Measurements from ENCODE around the gene ARID3A.

ARID3A gene

GRCh38 chr19:963486-963951 is 37.7 kb downstream of the ARID3A start:
- no peak for DNase-seq (ENCODE audit: low spot score)

- DNase-seq (ENCODE audit: low spot score) = no peak
These were observed 38.3 kb downstream of the ARID3A start for GRCh38 chr19:964116-964520.

GRCh38 chr19:964761-965694 is 39.2 kb downstream of the ARID3A start:
- no peak for DNase-seq (ENCODE audit: low spot score)

GRCh38 chr19:966485-967088 is 40.8 kb downstream of the ARID3A start:
- DNase-seq (ENCODE audit: low spot score) = no peak

- DNase-seq (ENCODE audit: low spot score) = no peak
These were observed 44.9 kb downstream of the ARID3A start for GRCh38 chr19:970695-971094.

- DNase-seq (ENCODE audit: low spot score) = no peak
These were observed 46.0 kb downstream of the ARID3A start for GRCh38 chr19:971795-972194.

- DNase-seq (ENCODE audit: low spot score) = no peak
These were observed 46.4 kb downstream of the ARID3A start for GRCh38 chr19:972281-972680.

GRCh38 chr19:973726-974563 is 48.1 kb downstream of the ARID3A start:
- DNase-seq (ENCODE audit: low spot score) = no peak

- DNase-seq (ENCODE audit: low spot score) = no peak
These were observed 48.9 kb downstream of the ARID3A start for GRCh38 chr19:974564-975257.

GRCh38 chr19:976476-976875 is 50.6 kb downstream of the ARID3A start:
- no peak for DNase-seq (ENCODE audit: low spot score)

GRCh38 chr19:977058-977464 is 51.2 kb downstream of the ARID3A start:
- DNase-seq (ENCODE audit: low spot score) = no peak

- no peak for DNase-seq (ENCODE audit: low spot score)
These were observed 53.5 kb downstream of the ARID3A start for GRCh38 chr19:979318-979741.

GRCh38 chr19:980133-980998 is 54.5 kb downstream of the ARID3A start:
- no peak for DNase-seq (ENCODE audit: low spot score)

GRCh38 chr19:982567-983170 is 56.8 kb downstream of the ARID3A start:
- peak; percentile 71 for DNase-seq (ENCODE audit: low spot score)

GRCh38 chr19:984165-984967 is 58.5 kb downstream of the ARID3A start, which contains the start of gene WDR18:
TSS of gene WDR18 (plus strand) at chr19:984345. CDS start at chr19:984354, 9 bp downstream.
- peak; percentile 89 for DNase-seq (ENCODE audit: low spot score)

GRCh38 chr19:986083-986482 is 60.2 kb downstream of the ARID3A start:
- no peak for DNase-seq (ENCODE audit: low spot score)

- DNase-seq (ENCODE audit: low spot score) = no peak
These were observed 62.2 kb downstream of the ARID3A start for GRCh38 chr19:988081-988480.

GRCh38 chr19:988510-988909 is 62.7 kb downstream of the ARID3A start:
- DNase-seq (ENCODE audit: low spot score) = no peak

- no peak for DNase-seq (ENCODE audit: low spot score)
These were observed 63.7 kb downstream of the ARID3A start for GRCh38 chr19:989381-990081.

All from CD4-positive, alpha-beta T cell treated with Interleukin-15 for 4 hours (primary cell).